Hepatocyte (in vitro differentiated cells): ENCODE data around the gene CHST3.

Experiments
- EZH2phosphoT487 ChIP-seq: fragments of 200-600 bp; sonication (generic); IDR thresholded peaks from one replicate; pipeline ENCODE4 v1.6.1; 2018; ENCODE audit warnings: antibody characterized with exemption, mild to moderate bottlenecking, low read depth, moderate library complexity; ENCODE audit not compliant: unreplicated experiment, severe bottlenecking
- TF ChIP-seq, protein P1 (sequence below): fragments of 200-600 bp; sonication (generic); IDR thresholded peaks from 2 replicates; pipeline ENCODE4 v1.5.1; 2016; ENCODE audit warnings: antibody characterized with exemption, mild to moderate bottlenecking; ENCODE audit not compliant: poor library complexity

DNA sequence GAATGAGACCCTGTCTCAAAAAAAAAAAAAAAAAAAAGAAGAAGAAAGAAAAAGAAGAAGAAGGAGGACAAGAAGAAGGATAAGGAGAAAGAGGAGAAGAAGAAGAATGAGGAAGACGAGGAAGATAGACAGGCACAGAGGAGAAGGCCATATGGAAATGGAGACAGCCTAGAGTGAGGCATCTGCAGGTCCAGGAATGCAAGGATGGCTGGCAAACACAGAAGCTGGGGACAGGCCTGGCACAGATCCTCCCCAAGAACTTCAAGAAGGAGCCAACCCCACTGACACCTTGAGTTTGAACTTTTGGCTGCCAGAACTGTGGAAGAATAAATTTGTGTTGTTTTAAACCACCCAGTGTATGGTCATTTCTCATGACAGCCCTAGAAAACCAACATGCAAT is 85.3 kb downstream of the CHST3 start:
- TF ChIP-seq EZH2phosphoT487, result no peak
- TF ChIP-seq, protein P1, sequence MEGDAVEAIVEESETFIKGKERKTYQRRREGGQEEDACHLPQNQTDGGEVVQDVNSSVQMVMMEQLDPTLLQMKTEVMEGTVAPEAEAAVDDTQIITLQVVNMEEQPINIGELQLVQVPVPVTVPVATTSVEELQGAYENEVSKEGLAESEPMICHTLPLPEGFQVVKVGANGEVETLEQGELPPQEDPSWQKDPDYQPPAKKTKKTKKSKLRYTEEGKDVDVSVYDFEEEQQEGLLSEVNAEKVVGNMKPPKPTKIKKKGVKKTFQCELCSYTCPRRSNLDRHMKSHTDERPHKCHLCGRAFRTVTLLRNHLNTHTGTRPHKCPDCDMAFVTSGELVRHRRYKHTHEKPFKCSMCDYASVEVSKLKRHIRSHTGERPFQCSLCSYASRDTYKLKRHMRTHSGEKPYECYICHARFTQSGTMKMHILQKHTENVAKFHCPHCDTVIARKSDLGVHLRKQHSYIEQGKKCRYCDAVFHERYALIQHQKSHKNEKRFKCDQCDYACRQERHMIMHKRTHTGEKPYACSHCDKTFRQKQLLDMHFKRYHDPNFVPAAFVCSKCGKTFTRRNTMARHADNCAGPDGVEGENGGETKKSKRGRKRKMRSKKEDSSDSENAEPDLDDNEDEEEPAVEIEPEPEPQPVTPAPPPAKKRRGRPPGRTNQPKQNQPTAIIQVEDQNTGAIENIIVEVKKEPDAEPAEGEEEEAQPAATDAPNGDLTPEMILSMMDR, result no peak
